ENCODE results near the gene ELMO1. TPM values are rescaled to one million over a fixed set of nuclear protein-coding genes. Genes with fewer than 3 reads are reported as not detected.

ELMO1 gene
- total RNA-seq, 1 donor from 2014 or later = 127 TPM

DNA sequence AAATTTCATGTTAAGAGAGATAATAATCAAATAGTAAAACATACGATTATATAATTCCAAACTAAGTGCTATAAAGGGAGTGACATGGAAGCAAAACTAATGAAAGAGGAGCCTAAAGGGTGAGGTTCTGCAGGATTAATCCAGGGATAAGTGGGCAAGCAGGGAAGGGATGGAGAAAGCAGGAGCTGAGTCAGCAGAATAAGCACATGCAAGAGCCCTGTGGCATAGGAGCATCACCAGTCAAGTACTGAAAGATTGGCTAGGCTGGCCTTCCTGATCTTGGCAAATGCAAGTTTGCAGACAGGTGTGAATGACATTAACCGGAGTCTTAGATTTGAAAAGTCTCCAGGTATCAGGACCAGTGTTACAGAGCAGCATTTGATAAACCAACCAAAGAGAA lies 336.4 kb downstream of the ELMO1 start:
- intact Hi-C loops (cut with micrococcal nuclease) = no loop called here

DNA sequence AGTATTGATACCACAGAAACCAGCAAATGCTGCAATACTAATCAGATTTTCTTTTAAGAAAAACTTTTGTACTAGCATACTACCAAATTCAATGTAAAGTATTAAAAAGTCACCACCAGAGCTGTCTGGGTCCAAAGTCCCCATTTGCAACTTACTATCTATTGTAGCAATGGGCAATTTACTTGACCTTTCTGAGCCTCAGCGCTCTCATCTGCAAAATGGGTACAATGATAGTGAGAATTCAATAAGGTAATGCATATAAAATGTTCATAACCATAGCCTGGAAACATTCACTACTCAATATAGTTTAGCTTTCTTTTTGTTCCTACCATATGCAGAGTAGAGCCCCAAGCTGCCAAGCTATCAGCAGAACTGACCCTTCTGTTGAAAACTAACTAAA lies 337.2 kb downstream of the ELMO1 start:
- intact Hi-C loops (cut with micrococcal nuclease) = no loop called here

DNA sequence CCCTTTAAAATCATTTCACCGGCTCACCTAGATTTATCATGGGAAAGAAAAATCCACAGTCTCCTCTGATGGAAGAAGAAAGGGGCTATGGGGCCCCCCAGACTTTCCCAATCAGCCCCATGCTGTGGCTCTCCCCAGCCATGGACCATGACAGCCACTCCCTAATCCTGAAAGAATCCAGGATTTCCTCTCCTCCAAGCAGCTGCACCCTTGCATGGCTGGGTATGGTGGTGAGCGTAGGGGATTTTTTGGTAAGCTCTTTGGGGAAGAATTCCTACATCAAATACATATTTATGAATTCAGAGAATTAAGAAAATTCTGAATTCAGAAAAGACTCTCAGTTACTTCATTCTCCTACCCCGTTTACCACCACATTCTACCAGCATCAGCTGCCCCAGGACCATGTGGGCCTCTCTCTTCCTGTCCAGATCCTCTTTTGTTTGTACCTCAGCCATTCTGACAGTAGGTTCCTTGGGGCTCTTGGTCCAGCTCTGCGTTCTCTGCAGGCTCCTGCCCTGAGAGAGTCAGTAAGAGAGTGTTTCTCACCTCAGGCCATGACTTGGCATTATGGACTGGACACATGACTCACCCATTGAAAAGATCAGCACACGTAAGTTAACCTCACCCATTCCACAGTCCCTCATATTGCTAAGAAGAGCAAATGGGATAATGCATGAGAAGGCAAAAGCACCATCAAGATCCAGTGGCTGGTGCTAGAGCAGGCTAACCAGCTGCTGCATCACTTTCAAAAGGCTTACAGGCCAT lies 337.8 kb downstream of the ELMO1 start:
- intact Hi-C loops (cut with micrococcal nuclease) = no loop called here

DNA sequence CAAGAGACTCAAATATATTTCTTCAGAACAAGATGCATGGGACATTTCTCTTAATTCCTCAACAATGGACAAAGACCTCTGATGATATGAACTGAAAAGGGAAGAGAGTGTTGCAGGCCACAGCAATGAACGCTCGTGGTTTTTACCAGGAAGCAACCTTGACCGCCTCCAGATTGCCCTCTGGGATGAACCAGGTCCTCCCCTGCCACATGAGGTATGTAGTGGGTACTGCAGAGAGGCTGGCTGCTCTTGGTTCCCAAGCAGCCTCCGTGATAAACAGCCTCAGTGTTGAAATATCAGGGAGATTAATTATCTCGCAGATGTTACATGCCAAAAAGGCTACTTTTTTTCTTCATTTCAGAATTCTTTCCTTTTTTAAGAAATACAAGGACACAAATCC lies 338.8 kb downstream of the ELMO1 start:
- intact Hi-C loops (cut with micrococcal nuclease) = no loop called here

DNA sequence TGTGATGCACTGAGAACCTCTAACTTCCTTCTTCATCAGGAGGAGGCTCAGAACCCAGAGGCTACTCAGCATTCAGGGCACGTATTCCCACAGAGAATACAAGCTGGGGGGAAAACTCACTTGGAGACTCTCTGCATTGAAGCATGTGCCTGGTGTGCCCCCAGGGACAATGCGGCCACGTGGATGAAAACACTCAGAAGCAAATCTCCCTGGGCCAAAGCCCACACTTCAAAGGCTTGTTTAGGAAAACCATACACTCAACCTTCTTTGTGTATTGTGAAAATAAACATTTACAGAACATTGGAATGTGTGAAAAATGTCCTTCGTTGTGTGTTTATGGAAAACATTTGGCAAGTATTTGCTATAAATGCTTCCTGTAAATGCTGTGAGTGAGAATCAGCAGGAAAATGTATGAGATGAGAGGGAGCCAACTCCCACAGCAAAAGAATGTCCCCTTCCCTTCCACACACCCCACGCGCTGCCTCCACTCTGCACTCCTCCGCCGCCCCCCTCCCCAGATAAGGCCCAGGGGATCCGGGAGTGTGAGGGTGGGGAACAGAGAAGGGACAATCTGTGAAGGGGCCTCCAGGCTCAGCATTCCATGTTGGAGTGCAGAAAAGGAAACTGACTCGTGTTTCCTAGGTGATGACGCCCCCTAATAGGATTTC lies 339.5 kb downstream of the ELMO1 start:
- intact Hi-C loops (cut with micrococcal nuclease) = no loop called here

DNA sequence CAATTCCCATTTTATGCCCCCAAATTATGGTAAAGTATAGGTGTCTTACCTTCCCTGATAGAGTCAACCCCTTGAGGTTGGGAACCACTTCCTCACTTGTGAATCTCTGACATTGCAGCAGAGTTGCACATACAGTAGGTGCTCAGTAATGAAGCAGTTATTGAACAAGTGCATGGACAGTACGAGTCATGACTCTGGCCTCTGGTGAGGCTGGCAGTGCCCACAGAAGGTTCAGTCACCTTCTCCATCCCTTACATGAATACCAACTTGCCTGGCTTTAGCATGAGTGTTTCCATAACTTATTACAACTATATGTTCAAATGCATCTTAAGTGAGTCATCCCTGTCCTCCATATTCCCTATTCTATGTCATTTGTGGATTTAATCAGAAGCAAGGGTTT lies 340.0 kb downstream of the ELMO1 start:
- intact Hi-C loops (cut with micrococcal nuclease) = no loop called here

DNA sequence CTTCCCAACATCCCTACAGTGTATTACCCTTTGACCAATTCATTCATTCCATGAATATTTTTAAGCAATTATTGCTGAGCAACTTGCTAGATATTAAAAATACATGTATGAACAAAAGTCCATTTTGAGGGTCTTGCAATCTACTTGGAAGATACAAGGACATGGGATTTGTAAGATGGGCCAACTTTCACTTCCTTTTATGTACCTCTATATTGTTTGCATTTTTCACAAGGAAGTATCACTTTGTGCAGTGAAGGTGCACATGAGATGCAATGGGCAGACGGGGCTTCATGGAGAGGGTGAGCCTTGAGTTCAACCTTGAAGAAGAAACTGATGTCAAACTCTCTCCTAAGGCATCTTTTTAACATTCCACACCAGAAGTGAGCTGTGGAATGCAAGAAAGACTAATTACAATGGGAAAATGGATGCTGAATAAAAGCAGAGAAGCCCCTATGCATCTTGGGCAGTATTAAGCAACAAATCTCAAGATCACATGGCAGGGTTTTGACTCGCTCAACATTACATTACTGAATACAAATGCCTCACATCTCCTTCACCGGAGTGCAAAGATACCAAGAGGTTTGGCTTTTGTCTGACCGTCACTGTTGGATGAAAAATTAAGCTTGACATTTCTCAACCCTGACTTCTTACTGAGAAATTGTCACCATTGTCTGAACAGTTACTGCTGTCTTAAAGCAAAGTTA lies 341.5 kb downstream of the ELMO1 start:
- intact Hi-C loops (cut with micrococcal nuclease) = no loop called here

DNA sequence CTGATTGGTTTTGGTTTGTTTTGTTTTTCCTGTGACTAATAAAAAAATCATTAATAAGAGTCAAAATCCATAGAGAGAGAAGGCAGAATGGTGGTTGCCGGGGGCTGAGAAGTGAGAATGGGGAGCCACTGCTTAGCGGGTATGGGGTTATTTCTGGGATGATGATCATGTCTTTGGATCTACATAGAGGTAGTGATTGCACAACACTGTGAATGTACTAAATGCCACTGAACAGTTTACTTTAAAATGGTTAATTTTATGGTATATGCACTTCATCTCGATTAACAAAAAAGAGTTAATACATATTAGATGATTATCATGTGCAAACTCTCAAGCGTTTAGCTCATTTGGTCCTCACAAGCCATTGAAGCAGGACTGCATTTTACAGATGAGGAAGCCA lies 342.9 kb downstream of the ELMO1 start:
- intact Hi-C loops (cut with micrococcal nuclease) = no loop called here

DNA sequence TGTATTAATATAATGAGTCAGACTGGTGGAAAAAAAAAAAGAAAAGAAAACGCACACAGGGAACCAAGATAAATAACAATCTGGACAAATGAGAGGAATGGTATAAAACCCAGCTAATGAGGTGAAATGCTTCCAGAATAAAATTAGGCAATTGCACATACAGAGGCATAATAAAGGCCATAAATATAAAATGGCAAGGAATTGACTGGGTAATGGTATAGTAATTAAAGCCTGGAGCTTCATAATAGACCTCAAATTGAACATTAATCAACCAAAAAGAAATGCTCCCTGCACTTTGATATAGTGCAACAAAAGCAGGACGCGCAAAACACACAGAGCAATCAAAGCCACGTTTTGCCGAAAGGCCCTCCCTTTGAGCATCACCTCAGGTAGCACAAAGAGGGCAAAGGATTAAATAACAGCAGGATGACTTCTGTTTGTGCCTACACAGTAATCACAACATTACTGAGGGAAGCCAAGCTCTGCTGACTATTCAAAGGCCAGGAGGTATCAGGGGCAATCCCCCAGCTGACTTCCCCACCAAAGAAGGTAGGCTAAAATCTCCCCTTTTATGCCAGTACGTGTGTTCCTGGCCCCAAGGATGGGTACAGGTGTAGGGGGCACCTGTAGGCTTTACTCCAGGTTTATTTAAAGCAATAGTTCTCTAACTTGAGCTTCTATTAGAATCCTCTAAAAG lies 343.7 kb downstream of the ELMO1 start:
- intact Hi-C loops (cut with micrococcal nuclease) = no loop called here

DNA sequence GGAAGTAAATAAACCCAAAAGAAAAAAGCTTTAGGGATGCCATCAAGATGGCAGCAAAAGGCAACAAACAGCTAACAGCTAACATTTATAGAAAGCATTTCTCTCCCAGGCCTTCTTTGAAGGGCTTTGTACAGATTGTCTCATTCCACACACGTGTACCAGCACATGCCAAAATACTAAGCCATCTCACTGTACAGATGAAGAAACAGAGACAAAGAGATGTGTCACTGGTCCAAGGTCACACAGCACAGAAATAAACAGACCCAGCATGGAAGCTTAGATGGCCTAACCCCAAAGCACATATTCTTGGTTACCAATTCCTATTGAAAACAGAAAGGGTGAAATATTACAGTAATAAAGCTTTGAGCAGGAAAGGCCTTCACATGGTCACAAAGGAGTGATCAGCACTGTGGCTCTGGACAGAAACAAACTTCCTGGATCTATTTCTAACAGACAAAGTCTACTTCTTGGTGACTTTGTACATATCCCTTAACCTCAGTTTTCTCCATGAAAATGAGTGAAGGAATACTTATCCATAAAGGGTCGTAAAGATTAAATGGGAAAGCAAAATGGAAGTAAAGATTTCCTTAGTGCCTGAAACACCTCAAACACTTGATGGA lies 346.0 kb downstream of the ELMO1 start:
- intact Hi-C loops (cut with micrococcal nuclease) = no loop called here

DNA sequence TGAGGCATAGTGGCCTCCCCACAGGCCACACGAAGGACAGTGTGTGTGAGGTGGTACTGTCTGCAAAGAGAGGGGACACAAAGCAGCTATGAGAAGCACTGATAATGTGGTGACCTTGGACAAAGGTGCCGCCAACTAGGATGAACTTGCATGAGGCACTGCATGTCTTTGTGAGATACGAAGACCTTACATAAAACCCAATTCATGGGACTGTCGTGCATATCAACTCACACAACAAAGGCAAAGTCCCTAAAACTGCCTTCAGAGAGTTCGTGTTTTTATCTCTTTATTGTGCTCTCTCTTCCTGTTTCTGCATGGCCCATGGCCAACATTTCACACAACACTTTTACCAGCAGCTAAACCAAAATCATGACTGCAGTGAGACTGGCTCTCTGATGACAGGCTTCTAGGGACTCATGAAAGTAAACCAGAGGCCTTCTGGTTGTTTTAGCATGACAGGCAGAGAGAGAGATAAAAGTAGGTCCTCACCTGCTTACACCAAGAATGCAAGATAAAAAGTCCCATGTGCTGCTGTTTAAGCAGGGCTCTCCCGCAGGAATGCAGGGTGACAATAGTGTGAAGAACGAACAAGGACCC lies 347.8 kb downstream of the ELMO1 start:
- intact Hi-C loops (cut with micrococcal nuclease) = no loop called here

DNA sequence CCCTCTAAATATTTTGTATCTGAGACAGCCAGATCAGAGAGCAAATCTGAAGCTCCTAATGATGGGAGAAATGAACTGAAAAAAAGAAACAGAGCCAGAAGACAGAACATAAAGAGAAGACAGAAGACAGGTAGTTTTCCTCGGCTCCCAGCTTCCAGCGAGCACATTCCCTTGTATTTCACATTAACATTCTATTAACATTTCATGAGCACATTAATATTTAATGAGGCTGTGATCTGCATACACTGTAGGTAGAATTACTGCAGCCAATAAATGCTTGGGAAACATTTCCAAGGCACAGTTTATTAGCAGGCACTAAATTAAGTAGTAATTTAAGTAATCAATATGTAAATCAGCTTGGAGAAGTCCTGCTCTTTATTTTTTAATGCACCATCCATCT lies 349.9 kb downstream of the ELMO1 start:
- intact Hi-C loops (cut with micrococcal nuclease) = no loop called here

DNA sequence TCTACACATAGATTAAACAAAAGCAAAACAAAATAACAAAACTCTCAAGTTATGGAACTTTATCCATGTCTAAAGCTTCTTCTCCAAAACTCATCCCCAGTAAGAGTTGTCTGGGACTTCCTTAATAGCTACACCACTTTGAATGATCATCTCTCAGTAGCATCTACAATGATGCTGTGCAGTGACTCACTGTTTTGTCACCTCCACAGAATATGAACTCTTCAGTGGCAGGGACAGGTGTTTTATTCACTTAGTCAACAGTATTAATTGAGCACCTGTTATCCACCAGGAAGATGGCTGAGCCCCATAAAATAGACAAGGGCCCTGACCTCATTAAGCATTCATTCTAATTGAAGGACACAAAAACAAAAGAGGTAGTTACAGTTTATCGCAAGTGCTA lies 350.7 kb downstream of the ELMO1 start:
- intact Hi-C loops (cut with micrococcal nuclease) = no loop called here

DNA sequence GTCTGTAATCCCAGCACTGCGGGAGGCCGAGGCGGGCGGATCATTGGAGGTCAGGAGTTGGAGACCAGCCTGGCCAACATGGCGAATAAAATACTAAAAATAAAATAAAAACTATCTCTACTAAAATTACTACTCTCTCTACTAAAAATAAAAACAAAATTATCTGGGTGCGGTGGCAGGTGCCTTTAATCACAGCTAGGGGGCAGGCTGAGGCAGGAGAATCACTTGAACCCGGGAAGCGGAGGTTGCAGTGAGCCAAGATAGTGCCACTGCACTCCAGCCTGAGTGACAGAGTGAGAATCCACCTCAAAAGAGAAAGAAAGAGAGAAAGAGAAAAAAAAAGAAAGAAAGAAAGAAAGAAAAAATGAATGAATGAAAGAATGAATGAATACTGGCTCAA lies 351.4 kb downstream of the ELMO1 start:
- intact Hi-C loops (cut with micrococcal nuclease) = no loop called here

DNA sequence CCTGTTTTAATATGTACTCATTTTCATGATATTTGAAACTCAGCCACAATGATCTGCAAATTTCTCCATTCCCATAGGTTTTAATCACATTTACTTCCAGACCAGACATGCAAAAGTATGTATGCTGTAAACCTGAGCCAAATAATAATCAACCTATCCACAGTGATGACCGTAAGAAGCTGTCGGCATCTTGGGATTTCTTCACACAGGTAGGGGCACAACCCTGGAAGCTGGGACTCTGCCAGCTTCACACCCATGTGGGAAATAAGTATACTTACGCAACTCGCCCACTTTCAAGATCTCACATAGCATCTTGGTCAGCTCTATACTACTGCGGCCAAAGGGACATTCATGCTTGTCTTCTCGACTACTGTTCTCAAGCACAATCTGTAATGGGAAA lies 352.3 kb downstream of the ELMO1 start:
- intact Hi-C loops (cut with micrococcal nuclease) = no loop called here

DNA sequence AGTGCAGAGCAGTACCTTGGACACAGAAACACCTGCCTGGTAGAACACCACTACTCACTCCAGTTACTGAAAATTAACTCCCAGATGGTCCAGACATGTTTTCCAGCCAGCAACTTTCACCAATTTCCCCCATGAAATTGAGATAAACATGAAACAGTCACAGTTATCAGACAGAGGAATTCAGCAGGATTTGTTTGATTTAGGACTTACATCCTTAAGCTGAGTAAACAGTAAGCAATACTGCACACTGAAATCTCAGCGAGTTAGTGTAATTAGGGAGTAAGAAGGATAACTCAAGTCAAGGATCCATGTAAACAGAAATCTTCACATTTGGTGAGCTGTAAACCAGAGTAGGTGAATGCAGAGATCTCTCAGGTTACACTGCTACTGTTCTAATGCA lies 353.5 kb downstream of the ELMO1 start:
- intact Hi-C loops (cut with micrococcal nuclease) = no loop called here

DNA sequence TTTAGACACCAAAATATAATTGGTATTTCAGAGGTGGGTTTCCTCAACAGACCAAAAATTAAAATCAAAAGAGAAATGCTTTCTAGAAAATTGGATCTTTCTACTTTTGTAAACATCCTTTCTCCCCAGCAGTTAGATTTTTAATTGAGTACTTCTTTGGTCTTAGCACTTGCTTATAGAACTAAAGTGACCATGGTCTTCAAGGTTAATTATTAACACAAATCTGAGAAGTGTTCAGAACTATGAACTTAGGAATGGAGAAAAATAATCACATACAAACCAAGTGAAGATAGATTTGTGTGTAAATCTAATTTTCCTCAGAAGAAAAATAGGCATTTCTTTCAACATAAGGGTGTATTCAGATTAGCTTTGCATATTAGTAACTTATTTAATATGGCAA lies 355.4 kb downstream of the ELMO1 start:
- intact Hi-C loops (cut with micrococcal nuclease) = no loop called here

DNA sequence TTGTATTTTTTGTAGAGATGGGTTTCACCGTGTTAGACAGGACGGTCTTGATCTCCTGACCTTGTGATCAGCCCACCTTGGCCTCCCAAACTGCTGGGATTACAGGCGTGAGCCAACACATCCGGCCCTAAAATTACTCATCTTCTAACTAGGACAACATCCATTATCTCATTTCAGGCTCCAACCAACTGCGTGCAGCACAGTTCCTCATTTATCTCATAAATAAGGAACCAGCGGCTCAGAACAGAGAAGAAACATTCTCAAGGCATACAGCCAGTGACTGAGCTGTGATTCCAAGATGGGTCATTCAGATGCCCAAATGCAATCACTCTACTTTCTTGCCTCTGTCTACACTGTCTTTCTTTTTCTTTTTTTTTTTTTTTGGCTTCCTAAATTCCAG lies 356.1 kb downstream of the ELMO1 start:
- intact Hi-C loops (cut with micrococcal nuclease) = no loop called here

DNA sequence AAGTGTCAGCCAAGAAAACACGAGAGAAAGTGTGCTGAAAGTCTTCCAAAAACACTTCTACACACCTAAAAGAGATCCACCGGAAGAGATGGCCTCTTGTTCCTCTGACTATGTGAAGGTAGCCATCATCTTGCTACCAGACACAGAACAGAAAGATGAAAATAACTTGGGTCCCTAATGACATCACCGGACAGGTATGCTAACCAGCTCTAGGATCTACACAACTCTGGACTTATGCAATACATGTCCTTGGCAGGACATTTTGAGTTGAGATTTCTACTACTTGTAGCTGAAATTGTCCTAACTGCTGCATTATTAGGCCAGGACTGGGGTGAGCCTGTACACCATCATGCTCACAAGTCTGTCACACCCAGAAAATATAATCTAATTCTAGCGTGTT lies 358.7 kb downstream of the ELMO1 start:
- intact Hi-C loops (cut with micrococcal nuclease) = no loop called here

DNA sequence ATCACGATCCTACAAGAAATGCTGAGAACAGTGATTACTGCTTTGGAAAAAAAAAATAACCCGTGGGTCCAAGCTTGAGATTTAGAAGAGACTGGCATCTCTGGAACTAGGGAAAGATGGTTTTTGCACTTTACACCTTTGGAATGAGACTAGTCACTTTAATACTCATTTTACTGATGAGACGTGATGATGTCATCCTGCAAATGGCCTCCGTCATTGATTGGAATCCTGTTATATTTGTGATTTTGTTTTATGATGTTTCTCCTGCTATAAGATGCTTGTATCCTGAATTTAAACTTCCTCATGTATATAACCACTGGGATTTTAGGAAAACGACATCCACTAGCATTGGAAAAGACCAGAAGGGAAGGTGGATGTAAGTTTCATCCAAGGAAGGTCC lies 363.1 kb downstream of the ELMO1 start:
- intact Hi-C loops (cut with micrococcal nuclease) = no loop called here

DNA sequence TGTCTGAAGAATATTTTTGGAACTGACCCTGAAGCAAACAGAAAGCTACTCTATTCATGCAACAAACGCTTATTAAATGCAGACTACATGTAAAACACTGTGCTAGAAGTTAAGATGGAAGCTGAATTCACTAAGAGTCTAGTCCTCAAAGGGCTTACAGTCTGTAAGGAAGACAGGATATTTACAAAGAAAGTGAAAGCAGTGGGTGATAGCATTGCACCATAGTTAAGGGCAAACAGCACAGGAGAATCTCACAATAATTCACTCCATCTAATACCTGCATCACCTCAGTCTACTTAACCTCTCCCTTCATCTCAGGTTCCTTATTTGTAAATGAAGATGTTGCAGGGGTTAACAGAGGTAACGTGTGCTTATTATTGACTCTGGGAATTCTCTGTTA lies 364.4 kb downstream of the ELMO1 start:
- intact Hi-C loops (cut with micrococcal nuclease) = loop anchor here (5.0 kb wide), 1 partner anchor 97 kb away; no protein-coding TSS in a partner anchor

Data from T-helper 1 cell treated with Interleukin-12 subunit alpha and Interleukin-12 subunit beta and Interleukin-4 antibody, amounts not matched to agents 30 ng/mL and 1 ng/mL, for 36 hours (primary cell).